Stimulated activated memory B cell treated with anti-CD40 and anti-IgM and Interleukin-4, amounts not matched to agents 10 μg/mL and 1 μg/mL and 100 μg/mL, for 72 hours (primary cell): Measurements from ENCODE around the gene KLHL8.
"Not testable (repeated sequence)": the region's sequence is repeated elsewhere in the genome, so short reads cannot be mapped to it uniquely, and the experiment has no call there.

ENCODE experiments used
- ATAC-seq: fragments of 150-1000 bp; cut with Tn5 transposase; 2 replicates; pipeline ENCODE4 v1.10.0; 2021
- H3K27ac Mint-ChIP-seq: one replicate; pipeline ENCODE4 v1.8.0; 2022; ENCODE audit warnings: mild to moderate bottlenecking, mixed read lengths
- H3K27me3 Mint-ChIP-seq: one replicate; pipeline ENCODE4 v1.8.0; 2022; ENCODE audit warnings: mixed read lengths
- H3K36me3 Mint-ChIP-seq: one replicate; pipeline ENCODE4 v1.8.0; 2022; ENCODE audit warnings: mixed read lengths
- H3K4me1 Mint-ChIP-seq: one replicate; pipeline ENCODE4 v1.8.0; 2022; ENCODE audit warnings: mixed read lengths
- H3K4me3 Mint-ChIP-seq: one replicate; pipeline ENCODE4 v1.8.0; 2022; ENCODE audit warnings: mild to moderate bottlenecking, moderate library complexity, mixed read lengths
- H3K9me3 Mint-ChIP-seq: one replicate; pipeline ENCODE4 v1.8.0; 2022; ENCODE audit warnings: mixed read lengths

Gene KLHL8

GRCh38 chr4:87165892-87166291 lies 54.5 kb downstream of the KLHL8 start:
- Mint-ChIP-seq H3K27me3 (no peaks in the 10 kb centered on the region), H3K36me3 (peaks cover 42% of the 10 kb centered on the region), H3K27ac (no peak overlapping the region), H3K4me3 (no peak overlapping the region), H3K4me1 (no peaks in the 10 kb centered on the region), H3K9me3 (no peaks in the 10 kb centered on the region)
- ATAC-seq: no peak

- no peak for ATAC-seq
- Mint-ChIP-seq H3K4me1 (no peaks in the 10 kb centered on the region), H3K27me3 (no peaks in the 10 kb centered on the region), H3K27ac (no peak overlapping the region), H3K9me3 (no peaks in the 10 kb centered on the region), H3K36me3 (no peaks in the 10 kb centered on the region), H3K4me3 (no peak overlapping the region)
Measured at GRCh38 chr4:87153078-87153870, 67.1 kb downstream of the KLHL8 start.

- Mint-ChIP-seq H3K4me1 (no peaks in the 10 kb centered on the region), H3K9me3 (no peaks in the 10 kb centered on the region), H3K4me3 (no peak overlapping the region), H3K27ac (no peak overlapping the region), H3K27me3 (no peaks in the 10 kb centered on the region), H3K36me3 (no peaks in the 10 kb centered on the region)
- no peak for ATAC-seq
Measured at GRCh38 chr4:87152310-87153041, 67.9 kb downstream of the KLHL8 start.

- no peak overlapping the region for H3K27ac Mint-ChIP-seq
- H3K36me3 Mint-ChIP-seq: no peaks in the 10 kb centered on the region
- ATAC-seq: no peak
- no peak overlapping the region for H3K4me3 Mint-ChIP-seq
- no peaks in the 10 kb centered on the region for H3K27me3 Mint-ChIP-seq
- H3K9me3 Mint-ChIP-seq: no peaks in the 10 kb centered on the region
- H3K4me1 Mint-ChIP-seq: no peaks in the 10 kb centered on the region
Measured at GRCh38 chr4:87151730-87152129, 68.7 kb downstream of the KLHL8 start.

GRCh38 chr4:87150498-87151261 lies 69.7 kb downstream of the KLHL8 start:
- Mint-ChIP-seq H3K27me3 (no peaks in the 10 kb centered on the region), H3K36me3 (no peaks in the 10 kb centered on the region), H3K27ac (no peak overlapping the region), H3K4me3 (no peak overlapping the region), H3K4me1 (no peaks in the 10 kb centered on the region), H3K9me3 (no peaks in the 10 kb centered on the region)
- no peak for ATAC-seq

GRCh38 chr4:87147116-87147515 lies 73.3 kb downstream of the KLHL8 start:
- Mint-ChIP-seq H3K36me3 (peaks cover 18% of the 10 kb centered on the region), H3K9me3 (no peaks in the 10 kb centered on the region), H3K27ac (no peak overlapping the region), H3K27me3 (no peaks in the 10 kb centered on the region), H3K4me3 (no peak overlapping the region), H3K4me1 (no peaks in the 10 kb centered on the region)
- no peak for ATAC-seq

GRCh38 chr4:87145934-87146333 lies 74.5 kb downstream of the KLHL8 start:
- not testable (repeated sequence) for H3K27ac Mint-ChIP-seq, H3K4me1 Mint-ChIP-seq, H3K27me3 Mint-ChIP-seq, H3K9me3 Mint-ChIP-seq, H3K4me3 Mint-ChIP-seq, ATAC-seq
- H3K36me3 Mint-ChIP-seq: peaks cover 25% of the 10 kb centered on the region

GRCh38 chr4:87144356-87144755 lies 76.1 kb downstream of the KLHL8 start:
- ATAC-seq: no peak
- peaks cover 25% of the 10 kb centered on the region for H3K36me3 Mint-ChIP-seq

GRCh38 chr4:87141428-87141827 lies 79.0 kb downstream of the KLHL8 start:
- no peak for ATAC-seq
- Mint-ChIP-seq H3K36me3 (peaks cover 40% of the 10 kb centered on the region), H3K4me1 (no peaks in the 10 kb centered on the region), H3K4me3 (no peak overlapping the region), H3K27ac (no peak overlapping the region), H3K27me3 (no peaks in the 10 kb centered on the region), H3K9me3 (no peaks in the 10 kb centered on the region)

More at GRCh38 chr4:87144356-87144755, 76.1 kb downstream of the KLHL8 start:
- H3K4me3 Mint-ChIP-seq: no peak overlapping the region
- H3K9me3 Mint-ChIP-seq: no peaks in the 10 kb centered on the region
- no peaks in the 10 kb centered on the region for H3K4me1 Mint-ChIP-seq
- H3K27me3 Mint-ChIP-seq: no peaks in the 10 kb centered on the region
- no peak overlapping the region for H3K27ac Mint-ChIP-seq

GRCh38 chr4:87134122-87134521 lies 86.3 kb downstream of the KLHL8 start:
- no peaks in the 10 kb centered on the region for H3K4me1 Mint-ChIP-seq
- ATAC-seq: no peak
- H3K4me3 Mint-ChIP-seq: no peak overlapping the region
- H3K27me3 Mint-ChIP-seq: no peaks in the 10 kb centered on the region
- H3K9me3 Mint-ChIP-seq: no peaks in the 10 kb centered on the region
- no peak overlapping the region for H3K27ac Mint-ChIP-seq
- H3K36me3 Mint-ChIP-seq: peaks cover 77% of the 10 kb centered on the region

- ATAC-seq: no peak
- peaks cover 75% of the 10 kb centered on the region for H3K36me3 Mint-ChIP-seq
- no peaks in the 10 kb centered on the region for H3K9me3 Mint-ChIP-seq
- no peaks in the 10 kb centered on the region for H3K27me3 Mint-ChIP-seq
- H3K4me1 Mint-ChIP-seq: no peaks in the 10 kb centered on the region
- H3K4me3 Mint-ChIP-seq: no peak overlapping the region
- no peak overlapping the region for H3K27ac Mint-ChIP-seq
Measured at GRCh38 chr4:87133183-87133582, 87.2 kb downstream of the KLHL8 start.

- Mint-ChIP-seq H3K27ac (no peak overlapping the region), H3K4me1 (no peaks in the 10 kb centered on the region), H3K9me3 (no peaks in the 10 kb centered on the region), H3K27me3 (no peaks in the 10 kb centered on the region), H3K4me3 (no peak overlapping the region), H3K36me3 (peaks cover 76% of the 10 kb centered on the region)
- ATAC-seq: no peak
Measured at GRCh38 chr4:87132035-87132434, 88.4 kb downstream of the KLHL8 start.

GRCh38 chr4:87130985-87131703 lies 89.3 kb downstream of the KLHL8 start:
- no peak overlapping the region for H3K4me3 Mint-ChIP-seq
- no peak overlapping the region for H3K27ac Mint-ChIP-seq
- no peaks in the 10 kb centered on the region for H3K9me3 Mint-ChIP-seq
- no peaks in the 10 kb centered on the region for H3K27me3 Mint-ChIP-seq
- ATAC-seq: no peak
- no peaks in the 10 kb centered on the region for H3K4me1 Mint-ChIP-seq
- H3K36me3 Mint-ChIP-seq: peaks cover 81% of the 10 kb centered on the region

- no peaks in the 10 kb centered on the region for H3K9me3 Mint-ChIP-seq
- peaks cover 85% of the 10 kb centered on the region for H3K36me3 Mint-ChIP-seq
- H3K27ac Mint-ChIP-seq: no peak overlapping the region
Measured at GRCh38 chr4:87129681-87130080, 90.7 kb downstream of the KLHL8 start.

More at GRCh38 chr4:87129681-87130080, 90.7 kb downstream of the KLHL8 start:
- Mint-ChIP-seq H3K4me1 (no peaks in the 10 kb centered on the region), H3K4me3 (no peak overlapping the region), H3K27me3 (no peaks in the 10 kb centered on the region)
- ATAC-seq: no peak
